Liver (tissue), 9 donors: ENCODE results near the gene SRD5A1. TPM values are rescaled to one million over a fixed set of nuclear protein-coding genes. Genes with fewer than 3 reads are reported as not detected.

Experiments used
- DNase-seq: peaks from one replicate; pipeline ENCODE4 v3.0.0-alpha.2; 2017; ENCODE audit warnings: low spot score
- H3K27ac ChIP-seq, 2 donors: one replicate each; pipeline ENCODE4 v1.7.0; 2013; ENCODE audit warnings: inconsistent platforms in 2 of 2, low read length in 2 of 2, control low read depth in 1 of 2, low read depth in 1 of 2, mild to moderate bottlenecking in 1 of 2
- H3K27me3 ChIP-seq, 4 donors: one replicate each; pipeline versions ENCODE4 v1.6.1 to v1.7.0; 2013; ENCODE audit warnings: low read length in 3 of 4, inconsistent platforms in 1 of 4, mild to moderate bottlenecking in 1 of 4, moderate library complexity in 1 of 4; ENCODE audit not compliant: control insufficient read depth in 4 of 4, insufficient read depth in 4 of 4
- H3K36me3 ChIP-seq, 4 donors: one replicate each; pipeline versions ENCODE4 v1.6.1 to v1.7.0; 2013; ENCODE audit warnings: low read length in 3 of 4, mild to moderate bottlenecking in 3 of 4, low read depth in 1 of 4, moderate library complexity in 1 of 4; ENCODE audit not compliant: control insufficient read depth in 4 of 4, insufficient read depth in 3 of 4
- H3K4me1 ChIP-seq, 4 donors: one replicate each; pipeline versions ENCODE4 v1.6.1 to v1.7.0; 2013; ENCODE audit warnings: low read length in 3 of 4, mild to moderate bottlenecking in 3 of 4, moderate library complexity in 1 of 4; ENCODE audit not compliant: control insufficient read depth in 4 of 4, insufficient read depth in 4 of 4
- H3K4me3 ChIP-seq, 3 donors: one replicate each; pipeline versions ENCODE4 v1.6.1 to v1.7.0; 2013; ENCODE audit warnings: low read length in 3 of 3, control low read depth in 1 of 3, low read depth in 1 of 3, mild to moderate bottlenecking in 1 of 3
- H3K9ac ChIP-seq, 2 donors: one replicate each; pipeline ENCODE4 v1.7.0; 2013; ENCODE audit warnings: low read length in 2 of 2, mild to moderate bottlenecking in 2 of 2, moderate library complexity in 2 of 2, control low read depth in 1 of 2, low read depth in 1 of 2
- H3K9me3 ChIP-seq, 4 donors: one replicate each; pipeline versions ENCODE4 v1.6.1 to v1.7.0; 2013; ENCODE audit warnings: low read length in 3 of 4; ENCODE audit not compliant: control insufficient read depth in 4 of 4
- ATF3 ChIP-seq: IDR thresholded peaks from 2 replicates; pipeline ENCODE4 v1.6.1; 2016; ENCODE audit warnings: antibody characterized with exemption
- CTCF ChIP-seq: fragments of 150-350 bp; IDR thresholded peaks from 2 replicates; pipeline ENCODE4 v1.5.1; 2017; ENCODE audit warnings: improper control_type of control experiment, low read depth, low read length; ENCODE audit not compliant: missing input control
- EGR1 ChIP-seq, 2 donors: IDR thresholded peaks; 2 replicates each; pipeline ENCODE4 v1.6.1; 2016 to 2018; ENCODE audit warnings: antibody characterized with exemption in 2 of 2, low read depth in 2 of 2
- FOXA2 ChIP-seq: IDR thresholded peaks from 2 replicates; pipeline ENCODE4 v1.6.1; 2016; ENCODE audit warnings: antibody characterized with exemption
- JUND ChIP-seq, 2 donors: IDR thresholded peaks; 2 replicates each; pipeline ENCODE4 v1.6.1; 2016; ENCODE audit warnings: antibody characterized with exemption in 2 of 2
- NR2F2 ChIP-seq: IDR thresholded peaks from 2 replicates; pipeline ENCODE4 v1.6.1; 2016; ENCODE audit warnings: antibody characterized with exemption
- RAD21 ChIP-seq, 2 donors: IDR thresholded peaks; 2 replicates each; pipeline ENCODE4 v1.6.1; 2016; ENCODE audit warnings: antibody characterized with exemption in 2 of 2, mild to moderate bottlenecking in 2 of 2
- SP1 ChIP-seq: IDR thresholded peaks from 2 replicates; pipeline ENCODE4 v1.6.1; 2018; ENCODE audit warnings: antibody characterized with exemption, mild to moderate bottlenecking
- YY1 ChIP-seq: IDR thresholded peaks from 2 replicates; pipeline ENCODE4 v1.6.1; 2016; ENCODE audit warnings: antibody characterized with exemption, mild to moderate bottlenecking
- WGBS: extraction: QIAGEN DNeasy Blood & Tissue Kit; methylation state at CpG from one replicate; pipeline ENCODE4 v1.1.7; 2013; 5-methylcytosine and 5-hydroxymethylcytosine counted together
- polyA plus RNA-seq, 2 donors: library from polyadenylated mRNA; stranded (reverse) in 1 of 2; unstranded in 1 of 2; fragments of 200-250 nt in 1 of 2; fragments of >200 nt in 1 of 2; fragmentation: Nextera tagmentation in 1 of 2; extraction: Ambion mirVana in 1 of 2; gene quantifications; one replicate each; pipeline versions ENCODE4 v1.2.1 to v1.2.3, GENCODE V29; 2013 to 2015
- total RNA-seq, 2 donors: library from RNA; depleted of rRNA; stranded (reverse); fragments of >200 nt; gene quantifications; one replicate each; pipeline ENCODE4 v1.2.3, GENCODE V29; 2014
- TF ChIP-seq, protein P1 (sequence below): IDR thresholded peaks from 2 replicates; pipeline ENCODE4 v1.6.1; 2016; ENCODE audit warnings: antibody characterized with exemption
- donor health status: healthy.
- donor health status: healthy.
- donor health status: healthy.
- donor health status: healthy.
- donor health status: healthy.

SRD5A1 gene
- total and polyA plus RNA-seq, 4 donors = 6.3 to 87.0 (median 47.7) TPM

GRCh38 chr5:6632324-6632887 is 834 bp upstream of the SRD5A1 start:
- peaks cover 12 to 45% (median 32%) of the 10 kb centered on the region in 4 donors for H3K4me1 ChIP-seq
- H3K36me3 ChIP-seq = peaks cover 7 to 26% (median 12%) of the 10 kb centered on the region in 4 donors
- under 1% methylated on average over 33 of the region's 33 CpGs for WGBS
- peak overlapping the region; percentile 87 to 96 (median 91) for H3K4me3 ChIP-seq
- no peaks in the 10 kb centered on the region for H3K27me3 ChIP-seq
- H3K27ac ChIP-seq = peak overlapping the region; percentile 88 to 95
- TF ChIP-seq, protein P1, sequence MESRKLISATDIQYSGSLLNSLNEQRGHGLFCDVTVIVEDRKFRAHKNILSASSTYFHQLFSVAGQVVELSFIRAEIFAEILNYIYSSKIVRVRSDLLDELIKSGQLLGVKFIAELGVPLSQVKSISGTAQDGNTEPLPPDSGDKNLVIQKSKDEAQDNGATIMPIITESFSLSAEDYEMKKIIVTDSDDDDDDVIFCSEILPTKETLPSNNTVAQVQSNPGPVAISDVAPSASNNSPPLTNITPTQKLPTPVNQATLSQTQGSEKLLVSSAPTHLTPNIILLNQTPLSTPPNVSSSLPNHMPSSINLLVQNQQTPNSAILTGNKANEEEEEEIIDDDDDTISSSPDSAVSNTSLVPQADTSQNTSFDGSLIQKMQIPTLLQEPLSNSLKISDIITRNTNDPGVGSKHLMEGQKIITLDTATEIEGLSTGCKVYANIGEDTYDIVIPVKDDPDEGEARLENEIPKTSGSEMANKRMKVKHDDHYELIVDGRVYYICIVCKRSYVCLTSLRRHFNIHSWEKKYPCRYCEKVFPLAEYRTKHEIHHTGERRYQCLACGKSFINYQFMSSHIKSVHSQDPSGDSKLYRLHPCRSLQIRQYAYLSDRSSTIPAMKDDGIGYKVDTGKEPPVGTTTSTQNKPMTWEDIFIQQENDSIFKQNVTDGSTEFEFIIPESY = no peak
- TF ChIP-seq RAD21 (IDR thresholded peaks at IDR 0.05) = peak in 1 of 2 donors; percentile 1
- H3K9me3 ChIP-seq = no peaks in the 10 kb centered on the region
- DNase-seq = no peak
- peak overlapping the region; percentile 49 to 90 for H3K9ac ChIP-seq

DNA sequence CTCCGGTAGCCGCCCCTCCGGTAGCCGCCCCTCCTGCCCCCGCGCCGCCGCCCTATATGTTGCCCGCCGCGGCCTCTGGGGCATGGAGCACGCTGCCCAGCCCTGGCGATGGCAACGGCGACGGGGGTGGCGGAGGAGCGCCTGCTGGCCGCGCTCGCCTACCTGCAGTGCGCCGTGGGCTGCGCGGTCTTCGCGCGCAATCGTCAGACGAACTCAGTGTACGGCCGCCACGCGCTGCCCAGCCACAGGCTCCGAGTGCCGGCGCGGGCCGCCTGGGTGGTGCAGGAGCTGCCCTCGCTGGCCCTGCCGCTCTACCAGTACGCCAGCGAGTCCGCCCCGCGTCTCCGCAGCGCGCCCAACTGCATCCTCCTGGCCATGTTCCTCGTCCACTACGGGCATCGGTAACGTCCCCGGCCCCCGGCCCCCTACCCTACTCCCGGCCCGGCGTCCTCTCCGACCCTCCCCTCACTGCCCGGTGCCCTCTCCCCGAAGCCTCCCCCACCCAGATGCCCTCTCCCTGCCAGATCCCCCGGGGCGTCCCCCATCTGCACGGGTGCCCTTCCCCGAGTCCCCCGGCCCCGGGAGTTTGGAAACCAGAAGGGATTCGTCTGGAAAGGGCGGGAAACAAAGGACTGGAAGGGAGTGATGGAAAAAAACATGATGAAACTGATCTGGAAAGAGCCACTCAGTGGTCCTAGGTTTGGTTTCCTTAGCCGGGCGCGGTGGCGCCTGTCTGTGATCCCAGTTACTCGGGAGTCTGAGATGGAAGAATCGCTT is 417 bp downstream of the SRD5A1 start:
- Histone ChIP-seq H3K9me3 (no peaks in the 10 kb centered on the region), H3K4me1 (peaks cover 12 to 49% (median 35%) of the 10 kb centered on the region in 4 donors), H3K4me3 (peak overlapping the region; percentile 78 to 96 (median 78)), H3K27ac (peak overlapping the region; percentile 88 to 95), H3K36me3 (peaks cover 3 to 26% (median 10%) of the 10 kb centered on the region in 4 donors), H3K9ac (peak overlapping the region; percentile 90 to 96), H3K27me3 (no peaks in the 10 kb centered on the region)
- no peak for TF ChIP-seq JUND (IDR thresholded peaks at IDR 0.05)
- TF ChIP-seq NR2F2 = no peak
- no peak for TF ChIP-seq EGR1 (IDR thresholded peaks at IDR 0.05; ENCODE audit: low read depth in 2 of 2)
- TF ChIP-seq ATF3 = no peak
- no peak for TF ChIP-seq CTCF
- TF ChIP-seq FOXA2 = no peak
- TF ChIP-seq YY1 = no peak
- TF ChIP-seq SP1 = no peak
- TF ChIP-seq, protein P1 = no peak
- under 1% methylated on average over 75 of the region's 75 CpGs for whole genome bisulfite sequencing
- DNase-seq = no peak
